ENCODE measurements around the gene CHAC2. TPM values are rescaled to one million over a fixed set of nuclear protein-coding genes. Genes with fewer than 3 reads are reported as not detected.

Gene CHAC2
- total and polyA plus RNA-seq, 12 donors = 0.85 to 18.6 (median 4.3) TPM

- Histone ChIP-seq H3K4me1 (replicated peaks in 1 of 2) (peaks cover 22 to 39% of the 10 kb centered on the region in 2 donors), H3K4me3 (peak within 1 kb of the TSS; percentile 74 to 99 (median 82)), H3K27me3 (no peaks in the 10 kb centered on the region), H3K27ac (peak within 1 kb of the TSS; percentile 50 to 90 (median 84)), H3K9me3 (replicated peaks in 1 of 3) (no peaks in the 10 kb centered on the region), H3K36me3 (replicated peaks in 1 of 2) (no peaks in the 10 kb centered on the region)
- intact Hi-C loops (cut with DNase I) = no loop called here
- WGBS, 4 donors = 0 to 1% (median 0%) methylated on average over 16 to 71 of the region's 77 CpGs
- peak; percentile 89 to 95 (median 90) for DNase-seq
- peak in 1 of 2 donors; percentile 71 for TF ChIP-seq POLR2A (IDR thresholded peaks at IDR 0.05)
- TF ChIP-seq, protein P1, sequence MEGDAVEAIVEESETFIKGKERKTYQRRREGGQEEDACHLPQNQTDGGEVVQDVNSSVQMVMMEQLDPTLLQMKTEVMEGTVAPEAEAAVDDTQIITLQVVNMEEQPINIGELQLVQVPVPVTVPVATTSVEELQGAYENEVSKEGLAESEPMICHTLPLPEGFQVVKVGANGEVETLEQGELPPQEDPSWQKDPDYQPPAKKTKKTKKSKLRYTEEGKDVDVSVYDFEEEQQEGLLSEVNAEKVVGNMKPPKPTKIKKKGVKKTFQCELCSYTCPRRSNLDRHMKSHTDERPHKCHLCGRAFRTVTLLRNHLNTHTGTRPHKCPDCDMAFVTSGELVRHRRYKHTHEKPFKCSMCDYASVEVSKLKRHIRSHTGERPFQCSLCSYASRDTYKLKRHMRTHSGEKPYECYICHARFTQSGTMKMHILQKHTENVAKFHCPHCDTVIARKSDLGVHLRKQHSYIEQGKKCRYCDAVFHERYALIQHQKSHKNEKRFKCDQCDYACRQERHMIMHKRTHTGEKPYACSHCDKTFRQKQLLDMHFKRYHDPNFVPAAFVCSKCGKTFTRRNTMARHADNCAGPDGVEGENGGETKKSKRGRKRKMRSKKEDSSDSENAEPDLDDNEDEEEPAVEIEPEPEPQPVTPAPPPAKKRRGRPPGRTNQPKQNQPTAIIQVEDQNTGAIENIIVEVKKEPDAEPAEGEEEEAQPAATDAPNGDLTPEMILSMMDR (IDR thresholded peaks at IDR 0.05) = peak in 1 of 6 experiments; percentile 1
These were observed 19.4 kb downstream of the CHAC2 start, which contains the start of the genes ASB3 and ERLEC1 for GRCh38 chr2:53786705-53787613. Gene ASB3 (minus strand): TSS chr2:53786953. CDS start chr2:53765572, 21,381 bp downstream. Gene ERLEC1 (plus strand): TSS chr2:53787044. CDS start chr2:53787211, 167 bp downstream.

- Histone ChIP-seq H3K9me3 (replicated peaks in 1 of 3) (no peaks in the 10 kb centered on the region), H3K27ac (peak overlapping the region in 4 of 5 donors; percentile 50 to 90 (median 84)), H3K4me3 (peak overlapping the region; percentile 74 to 99 (median 82)), H3K4me1 (replicated peaks in 1 of 2) (peaks cover 22 to 39% of the 10 kb centered on the region in 2 donors), H3K36me3 (replicated peaks in 1 of 2) (no peaks in the 10 kb centered on the region), H3K27me3 (no peaks in the 10 kb centered on the region)
- intact Hi-C loops (cut with DNase I) = no loop called here
- TF ChIP-seq POLR2A (IDR thresholded peaks at IDR 0.05) = peak in 1 of 2 donors; percentile 2
- TF ChIP-seq, protein P1 (IDR thresholded peaks at IDR 0.05) = no peak
- 1 to 2% (median 1%) methylated on average over 17 of the region's 17 CpGs for whole genome bisulfite sequencing, 4 donors
- peak in 1 of 7 donors; percentile 10 for DNase-seq
These were observed 20.1 kb downstream of the CHAC2 start for GRCh38 chr2:53787614-53788289.

- 94 to 96% (median 94%) methylated on average over 3 of the region's 3 CpGs for WGBS, 4 donors
- H3K9me3 ChIP-seq (replicated peaks in 1 of 3) = no peaks in the 10 kb centered on the region
- H3K27me3 ChIP-seq = no peaks in the 10 kb centered on the region
- H3K27ac ChIP-seq = no peak overlapping the region
- H3K4me3 ChIP-seq = no peak overlapping the region
- TF ChIP-seq POLR2A (IDR thresholded peaks at IDR 0.05) = no peak
- TF ChIP-seq, protein P1 (IDR thresholded peaks at IDR 0.05) = no peak
- peaks cover 2 to 8% of the 10 kb centered on the region in 2 donors for H3K4me1 ChIP-seq (replicated peaks in 1 of 2)
- intact Hi-C loops (cut with DNase I) = no loop called here
- peaks cover 0 to 34% of the 10 kb centered on the region in 2 donors for H3K36me3 ChIP-seq (replicated peaks in 1 of 2)
- DNase-seq = no peak
These were observed 25.7 kb downstream of the CHAC2 start for GRCh38 chr2:53793261-53793660.

DNA sequence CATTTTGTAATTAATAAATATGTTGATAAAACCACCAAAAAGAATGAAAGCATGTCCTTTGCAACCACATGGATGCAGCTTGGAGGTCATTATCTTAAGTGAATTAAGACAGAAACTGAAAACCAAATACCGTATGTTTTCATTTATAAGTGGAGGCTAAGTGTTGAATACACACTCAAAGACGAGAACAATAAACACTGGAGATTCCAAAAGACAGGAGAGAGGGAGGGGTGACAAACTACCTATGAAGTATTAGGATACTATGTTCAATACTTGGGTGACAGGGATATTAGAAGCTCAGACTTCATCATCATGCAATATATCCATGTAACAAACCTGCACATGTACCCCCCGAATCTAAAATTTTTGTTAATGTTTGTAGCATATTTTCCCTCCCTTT is 26.2 kb downstream of the CHAC2 start:
- TF ChIP-seq, protein P1 (IDR thresholded peaks at IDR 0.05) = no peak
- no peak for TF ChIP-seq POLR2A (IDR thresholded peaks at IDR 0.05)
- DNase-seq = no peak
- intact Hi-C loops (cut with DNase I) = no loop called here
- H3K27ac ChIP-seq = no peak overlapping the region
- WGBS, 4 donors = 85 to 94% (median 89%) methylated on average over 3 of the region's 3 CpGs
- H3K36me3 ChIP-seq (replicated peaks in 1 of 2) = peaks cover 0 to 40% of the 10 kb centered on the region in 2 donors
- peaks cover 0 to 3% of the 10 kb centered on the region in 2 donors for H3K4me1 ChIP-seq (replicated peaks in 1 of 2)
- H3K4me3 ChIP-seq = no peak overlapping the region
- no peaks in the 10 kb centered on the region for H3K9me3 ChIP-seq (replicated peaks in 1 of 3)
- no peaks in the 10 kb centered on the region for H3K27me3 ChIP-seq
